H1 (cell line): ENCODE measurements around the gene SLC35E1.

Experiments
- CBX5 ChIP-seq: fragments of 300-800, 300-1000 bp; sonication (generic); IDR thresholded peaks from 2 replicates; pipeline ENCODE4 v1.7.1; 2016; ENCODE audit warnings: antibody characterized with exemption, low read length, low read depth
- POLR2A ChIP-seq, 2 experiments: IDR thresholded peaks; 1 replicate in 1 of 2; 2 replicates in 1 of 2; pipeline ENCODE4 v1.6.1; 2011; ENCODE audit warnings: low read depth in 2 of 2, low read length in 2 of 2, mild to moderate bottlenecking in 2 of 2; ENCODE audit errors: control extremely low read depth in 1 of 2
- POLR2AphosphoS5 ChIP-seq: IDR thresholded peaks from 2 replicates; pipeline ENCODE4 v1.6.1; 2011; ENCODE audit warnings: low read depth, low read length
- RXRA ChIP-seq: IDR thresholded peaks from 2 replicates; pipeline ENCODE4 v1.6.1; 2011; ENCODE audit warnings: low read depth, mild to moderate bottlenecking, low read length, moderate library complexity; ENCODE audit not compliant: insufficient read depth
- SAP30 ChIP-seq: fragments of 300-600 bp; sonication (generic); IDR thresholded peaks from 2 replicates; pipeline ENCODE4 v1.7.1; 2012; ENCODE audit warnings: low read length, moderate library complexity, mild to moderate bottlenecking, inconsistent platforms; ENCODE audit not compliant: insufficient read depth, insufficient replicate concordance
- SP4 ChIP-seq: IDR thresholded peaks from 2 replicates; pipeline ENCODE4 v1.6.1; 2012; ENCODE audit warnings: low read length, inconsistent platforms
- USF2 ChIP-seq: IDR thresholded peaks from 2 replicates; pipeline ENCODE4 v1.6.1; 2011; ENCODE audit warnings: low read length, improper control_type of control experiment
- YY1 ChIP-seq: IDR thresholded peaks from 2 replicates; pipeline ENCODE4 v1.6.1; 2011; ENCODE audit warnings: low read depth, mild to moderate bottlenecking, low read length
- TF ChIP-seq, protein P1 (sequence below), 3 experiments: IDR thresholded peaks; 1 replicate in 2 of 3; 2 replicates in 1 of 3; pipeline versions ENCODE4 v1.5.1 to v1.6.1; 2011; ENCODE audit warnings: low read length in 3 of 3, mild to moderate bottlenecking in 3 of 3, inconsistent platforms in 2 of 3, low read depth in 1 of 3, moderate library complexity in 1 of 3; ENCODE audit not compliant: insufficient read depth in 1 of 3; ENCODE audit errors: control extremely low read depth in 1 of 3

DNA sequence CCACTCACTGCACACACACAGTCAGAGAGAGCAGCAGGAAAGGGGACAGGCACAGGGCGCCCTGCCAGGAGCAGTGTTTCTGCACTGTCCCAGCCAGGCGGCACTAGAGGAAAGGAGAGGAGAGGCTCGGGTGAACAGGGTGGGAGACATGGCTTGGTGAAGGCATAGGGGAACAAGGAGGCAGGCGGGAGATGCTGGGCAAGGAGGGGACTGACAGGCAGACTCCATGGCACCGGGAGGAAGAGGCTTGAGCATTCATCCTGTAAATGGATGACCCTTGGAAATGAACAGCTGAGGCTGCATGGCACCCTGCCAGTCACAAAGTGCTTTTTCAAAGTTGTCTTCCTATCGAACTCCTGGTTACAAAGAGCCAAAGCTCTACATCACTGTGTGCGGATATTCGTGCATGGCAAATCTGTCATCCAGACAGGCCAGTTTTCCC is 33.4 kb upstream of the SLC35E1 start:
- no peak for TF ChIP-seq POLR2A (IDR thresholded peaks at IDR 0.05; ENCODE audit: control extremely low read depth in 1 of 2, low read depth in 2 of 2, low read length in 2 of 2)
- TF ChIP-seq YY1: no peak
- no peak for TF ChIP-seq RXRA
- no peak for TF ChIP-seq SAP30
- no peak for TF ChIP-seq POLR2AphosphoS5
- TF ChIP-seq, protein P1, sequence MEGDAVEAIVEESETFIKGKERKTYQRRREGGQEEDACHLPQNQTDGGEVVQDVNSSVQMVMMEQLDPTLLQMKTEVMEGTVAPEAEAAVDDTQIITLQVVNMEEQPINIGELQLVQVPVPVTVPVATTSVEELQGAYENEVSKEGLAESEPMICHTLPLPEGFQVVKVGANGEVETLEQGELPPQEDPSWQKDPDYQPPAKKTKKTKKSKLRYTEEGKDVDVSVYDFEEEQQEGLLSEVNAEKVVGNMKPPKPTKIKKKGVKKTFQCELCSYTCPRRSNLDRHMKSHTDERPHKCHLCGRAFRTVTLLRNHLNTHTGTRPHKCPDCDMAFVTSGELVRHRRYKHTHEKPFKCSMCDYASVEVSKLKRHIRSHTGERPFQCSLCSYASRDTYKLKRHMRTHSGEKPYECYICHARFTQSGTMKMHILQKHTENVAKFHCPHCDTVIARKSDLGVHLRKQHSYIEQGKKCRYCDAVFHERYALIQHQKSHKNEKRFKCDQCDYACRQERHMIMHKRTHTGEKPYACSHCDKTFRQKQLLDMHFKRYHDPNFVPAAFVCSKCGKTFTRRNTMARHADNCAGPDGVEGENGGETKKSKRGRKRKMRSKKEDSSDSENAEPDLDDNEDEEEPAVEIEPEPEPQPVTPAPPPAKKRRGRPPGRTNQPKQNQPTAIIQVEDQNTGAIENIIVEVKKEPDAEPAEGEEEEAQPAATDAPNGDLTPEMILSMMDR (IDR thresholded peaks at IDR 0.05; ENCODE audit: control extremely low read depth in 1 of 3, insufficient read depth in 1 of 3, low read depth in 1 of 3, low read length in 3 of 3): no peak
- TF ChIP-seq CBX5: no peak
- TF ChIP-seq SP4: no peak
- no peak for TF ChIP-seq USF2
